Measurements from ENCODE around the gene IL36B. TPM values are rescaled to one million over a fixed set of nuclear protein-coding genes. Genes with fewer than 3 reads are reported as not detected.

The IL36B gene
- total RNA-seq, 1 donor from 2014 or later: not detected

DNA sequence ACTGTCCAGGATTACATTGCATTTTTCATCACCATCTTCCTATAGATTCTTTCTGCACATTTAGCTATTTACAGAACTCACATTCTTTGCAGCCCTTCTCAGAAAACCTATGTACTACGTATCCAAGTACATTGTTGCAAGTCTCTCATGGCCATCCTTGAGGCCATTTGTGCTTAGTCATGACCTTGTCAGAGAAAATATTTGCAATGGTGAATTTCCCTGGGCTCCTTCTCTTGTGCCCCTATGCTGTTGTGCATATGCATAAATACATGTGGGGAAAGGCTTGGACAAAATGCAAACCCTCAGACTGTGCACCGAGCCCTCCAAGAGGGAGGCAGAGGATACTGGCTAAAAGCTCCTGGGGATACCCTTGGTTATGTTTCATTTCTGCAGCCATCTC, 27.9 kb downstream of the IL36B start:
- H3K4me3 Mint-ChIP-seq (ENCODE audit: unreplicated experiment): no peak overlapping the region
- TF ChIP-seq, protein P1, sequence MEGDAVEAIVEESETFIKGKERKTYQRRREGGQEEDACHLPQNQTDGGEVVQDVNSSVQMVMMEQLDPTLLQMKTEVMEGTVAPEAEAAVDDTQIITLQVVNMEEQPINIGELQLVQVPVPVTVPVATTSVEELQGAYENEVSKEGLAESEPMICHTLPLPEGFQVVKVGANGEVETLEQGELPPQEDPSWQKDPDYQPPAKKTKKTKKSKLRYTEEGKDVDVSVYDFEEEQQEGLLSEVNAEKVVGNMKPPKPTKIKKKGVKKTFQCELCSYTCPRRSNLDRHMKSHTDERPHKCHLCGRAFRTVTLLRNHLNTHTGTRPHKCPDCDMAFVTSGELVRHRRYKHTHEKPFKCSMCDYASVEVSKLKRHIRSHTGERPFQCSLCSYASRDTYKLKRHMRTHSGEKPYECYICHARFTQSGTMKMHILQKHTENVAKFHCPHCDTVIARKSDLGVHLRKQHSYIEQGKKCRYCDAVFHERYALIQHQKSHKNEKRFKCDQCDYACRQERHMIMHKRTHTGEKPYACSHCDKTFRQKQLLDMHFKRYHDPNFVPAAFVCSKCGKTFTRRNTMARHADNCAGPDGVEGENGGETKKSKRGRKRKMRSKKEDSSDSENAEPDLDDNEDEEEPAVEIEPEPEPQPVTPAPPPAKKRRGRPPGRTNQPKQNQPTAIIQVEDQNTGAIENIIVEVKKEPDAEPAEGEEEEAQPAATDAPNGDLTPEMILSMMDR (IDR thresholded peaks at IDR 0.05; ENCODE audit: unreplicated experiment): no peak
- no peaks in the 10 kb centered on the region for H3K9me3 Mint-ChIP-seq (ENCODE audit: unreplicated experiment)
- no peaks in the 10 kb centered on the region for H3K4me1 Mint-ChIP-seq (ENCODE audit: unreplicated experiment)
- no peak overlapping the region for H3K27ac Mint-ChIP-seq (ENCODE audit: unreplicated experiment)
- H3K36me3 Mint-ChIP-seq (ENCODE audit: low read depth, unreplicated experiment): no peaks in the 10 kb centered on the region
- H3K27me3 Mint-ChIP-seq (ENCODE audit: unreplicated experiment): no peaks in the 10 kb centered on the region
- no peak for DNase-seq (ENCODE audit: low spot score)

DNA sequence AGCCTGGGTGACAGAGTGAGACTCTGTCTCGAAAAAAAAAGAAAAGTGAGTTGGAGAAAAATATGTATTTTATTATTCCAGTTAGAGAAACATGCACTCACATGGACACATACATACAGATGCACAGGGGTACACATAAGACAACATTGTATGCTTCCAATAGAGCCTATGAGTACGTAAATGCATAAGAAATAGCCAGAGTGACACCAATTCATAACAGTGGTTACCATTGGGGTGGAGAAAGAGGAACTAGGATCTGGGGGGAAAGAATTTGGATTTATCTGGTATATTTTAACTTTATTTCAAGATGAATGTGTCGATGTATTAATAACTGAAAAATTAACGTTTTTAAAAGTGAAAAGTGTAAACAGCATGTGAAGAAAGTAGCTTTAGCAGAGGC, 31.4 kb downstream of the IL36B start:
- H3K27me3 Mint-ChIP-seq (ENCODE audit: unreplicated experiment): peaks cover 2% of the 10 kb centered on the region
- TF ChIP-seq, protein P1 (IDR thresholded peaks at IDR 0.05; ENCODE audit: unreplicated experiment): no peak
- H3K4me1 Mint-ChIP-seq (ENCODE audit: unreplicated experiment): no peaks in the 10 kb centered on the region

DNA sequence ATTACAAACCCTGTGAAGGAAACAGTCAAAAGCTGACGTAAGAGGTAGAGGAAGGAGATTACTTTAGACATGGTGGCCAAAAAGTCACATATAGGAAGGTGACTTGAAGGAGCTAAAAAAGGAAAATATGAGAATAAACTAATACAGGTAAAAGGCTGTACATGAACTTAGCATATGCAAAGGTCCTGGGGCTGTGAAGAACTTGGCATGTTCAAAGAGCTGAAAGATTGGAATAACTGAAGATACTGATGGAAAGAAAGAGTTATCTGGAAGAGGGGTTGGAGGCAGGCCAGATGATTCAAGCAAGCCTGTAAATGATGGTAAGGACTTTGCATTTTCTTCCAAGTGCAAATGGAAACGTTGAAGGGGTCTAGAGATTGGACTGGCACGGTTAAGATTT, 34.2 kb downstream of the IL36B start:
- TF ChIP-seq, protein P1 (IDR thresholded peaks at IDR 0.05; ENCODE audit: unreplicated experiment): no peak
- Mint-ChIP-seq H3K4me1 (ENCODE audit: unreplicated experiment) (no peaks in the 10 kb centered on the region), H3K27me3 (ENCODE audit: unreplicated experiment) (peaks cover 2% of the 10 kb centered on the region), H3K36me3 (ENCODE audit: low read depth, unreplicated experiment) (no peaks in the 10 kb centered on the region), H3K9me3 (ENCODE audit: unreplicated experiment) (no peaks in the 10 kb centered on the region), H3K27ac (ENCODE audit: unreplicated experiment) (no peak overlapping the region), H3K4me3 (ENCODE audit: unreplicated experiment) (no peak overlapping the region)
- no peak for DNase-seq (ENCODE audit: low spot score)

More for the DNA sequence above, 31.4 kb downstream of the IL36B start:
- Mint-ChIP-seq H3K4me3 (ENCODE audit: unreplicated experiment) (no peak overlapping the region), H3K36me3 (ENCODE audit: low read depth, unreplicated experiment) (no peaks in the 10 kb centered on the region), H3K9me3 (ENCODE audit: unreplicated experiment) (no peaks in the 10 kb centered on the region), H3K27ac (ENCODE audit: unreplicated experiment) (no peak overlapping the region)
- DNase-seq (ENCODE audit: low spot score): no peak

DNA sequence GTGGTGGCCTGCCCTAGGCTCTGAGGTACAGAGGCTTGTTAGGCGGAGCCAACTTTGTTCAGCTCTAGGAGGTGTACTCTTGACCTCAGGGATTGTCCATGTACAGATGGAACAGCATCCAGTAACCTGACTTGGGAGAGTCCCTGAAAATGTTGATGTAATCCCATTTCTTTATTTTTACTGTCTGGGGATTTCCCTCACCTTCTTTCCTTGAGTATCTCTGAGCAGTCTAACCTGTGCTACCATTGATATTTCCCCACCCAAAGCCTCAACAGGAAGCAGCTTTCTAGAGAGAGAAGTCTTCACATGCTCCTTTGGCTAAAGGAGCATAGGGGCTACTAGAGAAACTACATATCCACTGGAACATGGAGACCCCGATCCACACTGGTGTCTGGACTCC, 37.0 kb downstream of the IL36B start:
- H3K4me3 Mint-ChIP-seq (ENCODE audit: unreplicated experiment): no peak overlapping the region
- no peaks in the 10 kb centered on the region for H3K4me1 Mint-ChIP-seq (ENCODE audit: unreplicated experiment)
- TF ChIP-seq, protein P1 (IDR thresholded peaks at IDR 0.05; ENCODE audit: unreplicated experiment): no peak
- no peaks in the 10 kb centered on the region for H3K36me3 Mint-ChIP-seq (ENCODE audit: low read depth, unreplicated experiment)
- no peak overlapping the region for H3K27ac Mint-ChIP-seq (ENCODE audit: unreplicated experiment)
- H3K27me3 Mint-ChIP-seq (ENCODE audit: unreplicated experiment): peaks cover 2% of the 10 kb centered on the region
- DNase-seq (ENCODE audit: low spot score): no peak
- H3K9me3 Mint-ChIP-seq (ENCODE audit: unreplicated experiment): no peaks in the 10 kb centered on the region

DNA sequence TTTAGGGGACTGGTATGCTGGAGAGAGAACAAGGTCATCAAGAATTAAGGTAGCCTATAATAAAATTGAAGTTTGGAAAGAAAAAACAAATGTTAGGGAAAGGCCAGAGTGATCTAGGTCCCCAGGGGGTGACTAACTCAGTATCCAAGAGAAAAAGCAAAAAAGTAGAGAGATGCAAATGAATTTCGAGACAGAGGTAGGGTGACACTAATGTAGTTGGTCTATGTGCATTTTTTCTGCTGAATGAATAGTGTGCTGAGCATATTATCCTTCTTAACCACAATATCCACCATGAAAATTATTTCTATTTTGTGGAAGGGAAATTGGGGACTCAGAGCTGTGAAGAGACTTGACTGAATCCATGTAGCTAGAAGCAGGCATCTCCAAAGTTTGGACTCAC, 37.6 kb downstream of the IL36B start:
- no peaks in the 10 kb centered on the region for H3K9me3 Mint-ChIP-seq (ENCODE audit: unreplicated experiment)
- DNase-seq (ENCODE audit: low spot score): no peak
- no peak overlapping the region for H3K27ac Mint-ChIP-seq (ENCODE audit: unreplicated experiment)
- peaks cover under 1% of the 10 kb centered on the region for H3K4me1 Mint-ChIP-seq (ENCODE audit: unreplicated experiment)
- no peaks in the 10 kb centered on the region for H3K36me3 Mint-ChIP-seq (ENCODE audit: low read depth, unreplicated experiment)
- TF ChIP-seq, protein P1 (IDR thresholded peaks at IDR 0.05; ENCODE audit: unreplicated experiment): no peak
- peaks cover 2% of the 10 kb centered on the region for H3K27me3 Mint-ChIP-seq (ENCODE audit: unreplicated experiment)
- H3K4me3 Mint-ChIP-seq (ENCODE audit: unreplicated experiment): no peak overlapping the region
